CD4-positive, alpha-beta T cell treated with Interleukin-4 for 4 hours (primary cell): ENCODE measurements around the gene TREML1.
"Not testable (repeated sequence)": the region's sequence is repeated elsewhere in the genome, so short reads cannot be mapped to it uniquely, and the experiment has no call there.

Experiments used
- DNase-seq: peaks from one replicate; pipeline ENCODE4 v3.0.0-alpha.2; 2020

Gene TREML1

GRCh38 chr6:41135062-41135832 lies 18.9 kb downstream of the TREML1 start:
- no peak for DNase-seq

DNA sequence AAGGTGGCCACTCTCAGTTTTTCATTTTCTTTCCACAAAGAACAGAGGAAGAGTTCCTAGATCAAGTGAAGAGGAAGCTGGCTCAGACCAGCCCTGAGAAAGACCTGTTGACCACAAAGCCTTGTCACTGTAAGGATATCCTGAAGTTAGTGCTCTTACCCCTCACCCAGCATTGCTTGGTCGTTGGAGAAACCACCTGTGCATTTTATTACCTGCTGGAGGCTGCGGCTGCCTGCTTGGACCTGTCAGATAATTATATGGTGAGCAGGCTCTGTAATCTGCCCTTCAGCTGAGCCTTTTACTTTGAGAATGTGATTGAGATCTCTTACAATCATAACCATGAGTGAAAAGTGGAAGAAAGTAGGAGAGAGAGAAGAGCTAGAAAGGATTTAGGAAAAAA lies 21.9 kb downstream of the TREML1 start:
- DNase-seq, result no peak

DNA sequence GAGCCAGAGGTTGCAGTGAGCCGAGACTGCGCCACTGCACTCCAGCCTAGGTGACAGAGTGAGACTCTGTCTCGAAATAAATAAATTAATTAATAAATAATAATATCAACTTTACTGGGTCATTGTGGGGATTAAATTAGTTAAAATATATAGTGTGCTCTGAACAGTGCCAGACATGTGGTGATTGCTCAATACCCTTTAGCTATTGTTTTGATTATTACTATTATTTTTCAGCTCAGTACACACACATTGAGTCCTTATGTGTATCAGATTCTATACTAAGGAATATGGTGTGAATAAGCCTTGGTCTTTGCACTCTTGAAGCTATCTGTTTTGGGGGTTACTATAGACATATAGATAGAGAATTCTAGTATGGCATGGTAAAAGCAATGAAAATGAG lies 28.9 kb downstream of the TREML1 start:
- no peak for DNase-seq

DNA sequence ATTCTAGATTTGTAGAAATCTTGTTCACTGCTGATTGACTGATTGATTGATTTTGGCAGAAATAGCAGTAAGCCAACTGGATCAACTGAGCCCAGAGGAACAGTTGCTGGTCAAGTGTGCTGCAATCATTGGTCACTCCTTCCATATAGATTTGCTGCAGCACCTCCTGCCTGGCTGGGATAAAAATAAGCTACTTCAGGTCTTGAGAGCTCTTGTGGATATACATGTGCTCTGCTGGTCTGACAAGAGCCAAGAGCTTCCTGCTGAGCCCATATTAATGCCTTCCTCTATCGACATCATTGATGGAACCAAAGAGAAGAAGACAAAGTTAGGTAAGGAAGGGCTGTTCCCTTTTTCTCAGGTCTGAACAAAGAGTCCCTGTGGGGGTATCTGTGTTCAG lies 31.2 kb downstream of the TREML1 start:
- no peak for DNase-seq

- no peak for DNase-seq
Measured at GRCh38 chr6:41122373-41122772, 31.8 kb downstream of the TREML1 start.

GRCh38 chr6:41120058-41120457 lies 34.1 kb downstream of the TREML1 start:
- no peak for DNase-seq

- no peak for DNase-seq
Measured at GRCh38 chr6:41119508-41119907, 34.6 kb downstream of the TREML1 start.

DNA sequence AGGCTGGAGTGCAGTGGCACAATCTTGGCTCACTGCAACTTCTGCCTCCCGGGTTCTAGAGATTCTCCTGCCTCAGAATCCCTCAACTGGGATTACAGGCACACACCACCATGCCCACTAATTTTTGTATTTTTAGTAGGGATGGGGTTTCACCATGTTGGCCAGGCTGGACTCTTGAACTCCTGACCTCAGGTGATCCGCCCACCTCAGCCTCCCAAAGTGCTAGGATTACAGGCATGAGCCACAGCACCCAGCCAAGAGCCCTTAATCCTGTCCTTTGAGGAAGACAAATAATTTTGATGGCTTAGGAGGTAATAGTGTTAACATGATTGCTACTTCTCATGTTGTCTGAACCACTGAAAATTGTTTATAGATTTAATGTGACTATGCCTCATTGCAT lies 39.1 kb downstream of the TREML1 start:
- not testable (repeated sequence) for DNase-seq

- no peak for DNase-seq
Measured at GRCh38 chr6:41111017-41111416, 43.1 kb downstream of the TREML1 start.

- DNase-seq, result no peak
Measured at GRCh38 chr6:41103847-41104246, 50.3 kb downstream of the TREML1 start.

DNA sequence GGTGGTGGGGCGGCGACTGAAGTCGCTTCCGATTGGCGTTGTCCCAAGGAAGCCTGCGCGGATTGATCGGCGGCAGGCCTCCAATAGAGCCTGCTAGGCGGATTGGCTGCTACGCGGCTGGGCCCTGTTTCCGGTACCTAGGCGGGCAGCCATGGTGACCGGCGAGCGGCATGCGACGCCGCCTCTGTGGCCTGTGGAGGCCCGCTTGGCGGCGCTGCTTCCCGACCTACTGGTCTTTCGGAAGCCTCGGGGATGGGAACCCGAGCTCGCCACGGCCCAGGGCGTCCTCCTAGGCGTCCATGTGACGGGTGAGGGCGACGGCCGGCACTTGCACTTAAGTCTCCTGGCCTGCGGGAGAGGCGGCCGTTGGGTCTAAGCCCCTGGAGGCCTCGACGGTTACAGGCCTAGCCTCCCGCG lies 53.3 kb downstream of the TREML1 start:
- DNase-seq, result no peak
